Endothelial cell of umbilical vein (primary cell): ENCODE measurements around the gene CCDC124. TPM values are rescaled to one million over a fixed set of nuclear protein-coding genes. Genes with fewer than 3 reads are reported as not detected.

ENCODE experiments used
- BruUV-seq: library from RNA; stranded (reverse); fragments of 400-500 nt; replicated peaks from 2 replicates; lab custom pipeline; 2021; lab: Mats Ljungman, UMichigan
- CTCF ChIA-PET: fragments of 300-600, 350-600 bp; sonication (Branson Sonifier 250); formaldehyde crosslinking; loops from one replicate; lab custom pipeline; 2021; ENCODE audit warnings: antibody characterized with exemption, inconsistent platforms; lab: Charles Lee
- POLR2A ChIA-PET: fragments of 300-600, 350-600 bp; sonication (Branson Sonifier 250); formaldehyde crosslinking; loops from one replicate; lab custom pipeline; 2021; ENCODE audit warnings: antibody characterized with exemption, inconsistent platforms; lab: Charles Lee
- DNase-seq: peaks from one replicate; pipeline ENCODE4 v3.0.0-alpha.2; 2011; ENCODE audit warnings: low read depth, low spot score
- FAIRE-seq: peaks from 2 replicates; lab custom pipeline; 2011; peaks lifted over from hg19 to GRCh38; lab: Jason Lieb, UNC
- H2AFZ ChIP-seq: 2 replicates; pipeline ENCODE4 v1.6.0; 2012; ENCODE audit warnings: low read depth, low read length, control low read depth, inconsistent platforms
- H3K27ac ChIP-seq: 2 replicates; pipeline ENCODE4 v1.5.1; 2011; ENCODE audit warnings: low read depth, mild to moderate bottlenecking, control low read depth, low read length, moderate library complexity; ENCODE audit not compliant: insufficient read depth
- H3K27me3 ChIP-seq, 2 experiments: 2 replicates each; pipeline versions ENCODE4 v1.6.0 to v1.6.1; 2011; ENCODE audit warnings: low read length in 2 of 2, mixed read lengths in 1 of 2; ENCODE audit not compliant: control insufficient read depth in 2 of 2, insufficient read depth in 2 of 2
- H3K36me3 ChIP-seq, 2 experiments: 2 replicates in 1 of 2; 3 replicates in 1 of 2; pipeline ENCODE4 v1.5.1; 2011; ENCODE audit warnings: low read length in 2 of 2, mild to moderate bottlenecking in 1 of 2, moderate library complexity in 1 of 2; ENCODE audit not compliant: control insufficient read depth in 2 of 2, insufficient read depth in 2 of 2; ENCODE audit errors: extremely low read depth in 1 of 2
- H3K4me1 ChIP-seq: 3 replicates; pipeline ENCODE4 v1.5.1; 2011; ENCODE audit warnings: mild to moderate bottlenecking, low read length; ENCODE audit not compliant: control insufficient read depth, insufficient read depth; ENCODE audit errors: extremely low read depth
- H3K4me2 ChIP-seq: 2 replicates; pipeline ENCODE4 v1.6.1; 2011; ENCODE audit warnings: low read length, control low read depth, mixed read lengths; ENCODE audit not compliant: insufficient read depth
- H3K4me3 ChIP-seq, 3 experiments: fragments of 200-600 bp in 1 of 3; sonication (generic), shearing (Covaris generic) in 1 of 3; replicated peaks in 1 of 3; 2 replicates each; pipeline ENCODE4 v1.5.1; 2011 to 2016; ENCODE audit warnings: control low read depth in 3 of 3, low read length in 3 of 3, mild to moderate bottlenecking in 2 of 3, inconsistent platforms in 1 of 3, low read depth in 1 of 3, moderate library complexity in 1 of 3; ENCODE audit not compliant: insufficient read depth in 1 of 3
- H3K79me2 ChIP-seq: 2 replicates; pipeline ENCODE4 v1.6.0; 2012; ENCODE audit warnings: low read length, inconsistent platforms; ENCODE audit not compliant: control insufficient read depth, insufficient read depth
- H3K9ac ChIP-seq: replicated peaks from 2 replicates; pipeline ENCODE3; 2011; ENCODE audit warnings: low read length, control low read depth; ENCODE audit not compliant: insufficient read depth; ENCODE audit errors: extremely low read depth
- H3K9me1 ChIP-seq: replicated peaks from 3 replicates; pipeline ENCODE4 v1.6.0; 2011; ENCODE audit warnings: mild to moderate bottlenecking, low read length; ENCODE audit not compliant: control insufficient read depth, insufficient read depth; ENCODE audit errors: extremely low read depth
- H3K9me3 ChIP-seq: replicated peaks from 2 replicates; pipeline ENCODE4 v1.5.1; 2012; ENCODE audit warnings: low read length, inconsistent platforms; ENCODE audit not compliant: control insufficient read depth, insufficient read depth
- H4K20me1 ChIP-seq: replicated peaks from 2 replicates; pipeline ENCODE3; 2011; ENCODE audit warnings: mild to moderate bottlenecking, low read length; ENCODE audit not compliant: control insufficient read depth, insufficient read depth; ENCODE audit errors: extremely low read depth
- EZH2 ChIP-seq: IDR thresholded peaks from 2 replicates; pipeline ENCODE4 v1.6.1; 2012; ENCODE audit warnings: borderline replicate concordance, low read depth, mild to moderate bottlenecking, moderate library complexity, low read length, inconsistent platforms; ENCODE audit not compliant: severe bottlenecking
- FOS ChIP-seq: IDR thresholded peaks from 2 replicates; pipeline ENCODE4 v1.6.1; 2011; ENCODE audit warnings: mild to moderate bottlenecking, low read length, moderate library complexity, borderline replicate concordance; ENCODE audit not compliant: insufficient read depth
- GATA2 ChIP-seq: IDR thresholded peaks from 2 replicates; pipeline ENCODE4 v1.7.0; 2011; ENCODE audit warnings: low read depth, mild to moderate bottlenecking, moderate library complexity, mixed read lengths, low read length; ENCODE audit not compliant: insufficient read length, insufficient read depth
- JUN ChIP-seq: IDR thresholded peaks from 2 replicates; pipeline ENCODE4 v1.6.1; 2011; ENCODE audit warnings: borderline replicate concordance, low read depth; ENCODE audit not compliant: insufficient read length, insufficient read depth
- MYC ChIP-seq: IDR thresholded peaks from one replicate; pipeline ENCODE4 v1.6.1; 2011; ENCODE audit warnings: mild to moderate bottlenecking, low read depth, low read length
- POLR2A ChIP-seq: IDR thresholded peaks from 2 replicates; pipeline ENCODE4 v1.6.1; 2012; ENCODE audit warnings: low read depth, mild to moderate bottlenecking, control low read depth, low read length
- POLR2AphosphoS5 ChIP-seq: IDR thresholded peaks from 2 replicates; pipeline ENCODE4 v1.6.1; 2012; ENCODE audit warnings: low read depth, mild to moderate bottlenecking, control low read depth, low read length, moderate library complexity; ENCODE audit not compliant: insufficient read depth
- dilution Hi-C: fragments of 300-500 bp; cut with MboI; formaldehyde crosslinking; loops from one replicate; pipeline ENCODE4 v1.15.0; 2019; ENCODE audit warnings: low sequenced_read_pairs; ENCODE audit not compliant: extremely low pct_ligation_motif_present
- intact Hi-C: fragments of 100-400 bp; cut with micrococcal nuclease; formaldehyde crosslinking; loops from one replicate; pipeline ENCODE4 v1.10.0; 2022
- polyA plus RNA-seq, 4 experiments: library from polyadenylated mRNA; depleted of rRNA in 3 of 4; stranded (reverse) in 3 of 4; unstranded in 1 of 4; fragments of >200 nt; gene quantifications; 2 replicates each; pipeline versions ENCODE4 v1.2.1 to v1.2.3, GENCODE V29; 2011 to 2012; ENCODE audit warnings: missing spikeins in 1 of 4
- total RNA-seq: library from RNA; stranded (reverse); gene quantifications from 2 replicates; pipeline ENCODE4 v1.2.3, GENCODE V29; 2021
- TF ChIP-seq, protein P1 (sequence below), 2 donors: IDR thresholded peaks; 1 replicate in 1 of 2; 2 replicates in 1 of 2; pipeline ENCODE4 v1.5.1; 2011; ENCODE audit warnings: low read length in 2 of 2, mild to moderate bottlenecking in 2 of 2, moderate library complexity in 2 of 2, control low read depth in 1 of 2, inconsistent platforms in 1 of 2, low read depth in 1 of 2; ENCODE audit not compliant: insufficient read depth in 1 of 2; ENCODE audit errors: extremely low read depth in 1 of 2
- TF ChIP-seq, protein P2 (sequence below): IDR thresholded peaks from 2 replicates; pipeline ENCODE4 v1.6.1; 2011; ENCODE audit not compliant: insufficient read depth, insufficient read length

Gene CCDC124
- total and polyA plus RNA-seq, 2 donors (not counting 3 experiments of a cell fraction or from before 2014, with no cell fraction given) = 101 to 115 TPM

DNA sequence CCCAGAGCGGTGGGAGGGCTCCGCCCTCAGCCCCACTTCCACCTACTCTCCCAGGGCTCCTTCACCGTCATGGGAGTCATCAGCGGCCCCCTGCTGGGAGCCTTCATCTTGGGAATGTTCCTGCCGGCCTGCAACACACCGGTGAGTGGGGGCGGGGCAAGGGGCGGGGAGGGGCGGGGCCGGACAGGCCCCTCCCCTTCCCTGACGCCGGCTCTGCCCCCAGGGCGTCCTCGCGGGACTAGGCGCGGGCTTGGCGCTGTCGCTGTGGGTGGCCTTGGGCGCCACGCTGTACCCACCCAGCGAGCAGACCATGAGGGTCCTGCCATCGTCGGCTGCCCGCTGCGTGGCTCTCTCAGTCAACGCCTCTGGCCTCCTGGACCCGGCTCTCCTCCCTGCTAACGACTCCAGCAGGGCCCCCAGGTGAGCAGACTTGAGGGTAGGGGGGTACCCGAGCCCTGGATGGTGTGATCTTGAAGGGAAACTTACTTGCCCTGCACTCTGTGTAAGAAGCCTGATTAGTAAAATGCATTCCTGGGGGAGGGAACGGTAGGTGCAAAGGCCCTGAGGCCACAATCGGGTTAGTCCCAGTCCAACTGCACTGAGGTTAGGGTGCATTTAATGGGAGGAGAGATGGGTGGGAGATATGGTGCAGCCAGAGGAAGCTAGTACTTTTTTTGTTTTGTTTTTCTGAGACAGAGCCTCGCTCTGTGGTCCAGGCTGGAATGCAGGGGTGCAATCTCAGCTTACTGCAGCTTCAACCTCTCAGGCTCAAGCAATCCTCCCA is 49.0 kb upstream of the CCDC124 start:
- no peak overlapping the region for H3K4me3 ChIP-seq
- dilution Hi-C loops (no loop called here), intact Hi-C loops (no loop called here)
- H3K27me3 ChIP-seq = no peaks in the 10 kb centered on the region
- H3K4me1 ChIP-seq = no peaks in the 10 kb centered on the region
- no peaks in the 10 kb centered on the region for H3K36me3 ChIP-seq
- no peak for FAIRE-seq
- no peak for DNase-seq
- no peaks in the 10 kb centered on the region for H4K20me1 ChIP-seq
- BruUV-seq = no TSS peak
- no peak overlapping the region for H3K27ac ChIP-seq
- TF ChIP-seq EZH2 = no peak
- TF ChIP-seq GATA2 = no peak
- no peak for TF ChIP-seq POLR2A
- TF ChIP-seq, protein P1, sequence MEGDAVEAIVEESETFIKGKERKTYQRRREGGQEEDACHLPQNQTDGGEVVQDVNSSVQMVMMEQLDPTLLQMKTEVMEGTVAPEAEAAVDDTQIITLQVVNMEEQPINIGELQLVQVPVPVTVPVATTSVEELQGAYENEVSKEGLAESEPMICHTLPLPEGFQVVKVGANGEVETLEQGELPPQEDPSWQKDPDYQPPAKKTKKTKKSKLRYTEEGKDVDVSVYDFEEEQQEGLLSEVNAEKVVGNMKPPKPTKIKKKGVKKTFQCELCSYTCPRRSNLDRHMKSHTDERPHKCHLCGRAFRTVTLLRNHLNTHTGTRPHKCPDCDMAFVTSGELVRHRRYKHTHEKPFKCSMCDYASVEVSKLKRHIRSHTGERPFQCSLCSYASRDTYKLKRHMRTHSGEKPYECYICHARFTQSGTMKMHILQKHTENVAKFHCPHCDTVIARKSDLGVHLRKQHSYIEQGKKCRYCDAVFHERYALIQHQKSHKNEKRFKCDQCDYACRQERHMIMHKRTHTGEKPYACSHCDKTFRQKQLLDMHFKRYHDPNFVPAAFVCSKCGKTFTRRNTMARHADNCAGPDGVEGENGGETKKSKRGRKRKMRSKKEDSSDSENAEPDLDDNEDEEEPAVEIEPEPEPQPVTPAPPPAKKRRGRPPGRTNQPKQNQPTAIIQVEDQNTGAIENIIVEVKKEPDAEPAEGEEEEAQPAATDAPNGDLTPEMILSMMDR (IDR thresholded peaks at IDR 0.05; ENCODE audit: extremely low read depth in 1 of 2, insufficient read depth in 1 of 2, low read depth in 1 of 2, low read length in 2 of 2) = no peak
- no peak for TF ChIP-seq FOS
- no peak for TF ChIP-seq JUN
- TF ChIP-seq, protein P2, sequence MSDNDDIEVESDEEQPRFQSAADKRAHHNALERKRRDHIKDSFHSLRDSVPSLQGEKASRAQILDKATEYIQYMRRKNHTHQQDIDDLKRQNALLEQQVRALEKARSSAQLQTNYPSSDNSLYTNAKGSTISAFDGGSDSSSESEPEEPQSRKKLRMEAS = no peak
- TF ChIP-seq MYC = no peak
- no peak for TF ChIP-seq POLR2AphosphoS5
- no peak overlapping the region for H3K4me2 ChIP-seq
- H3K9me1 ChIP-seq = no peaks in the 10 kb centered on the region
- POLR2A ChIA-PET = no interaction called here
- H3K79me2 ChIP-seq = no peaks in the 10 kb centered on the region
- H3K9me3 ChIP-seq = no peaks in the 10 kb centered on the region
- no peak overlapping the region for H2AFZ ChIP-seq
- CTCF ChIA-PET = no interaction called here
- no peak overlapping the region for H3K9ac ChIP-seq
